Measurements from ENCODE around the gene SLITRK4.

GRCh38 chrX:143621276-143621675, 14.6 kb downstream of the SLITRK4 start:
- no peak for TF ChIP-seq CTCF (IDR thresholded peaks at IDR 0.05)
- TF ChIP-seq POLR2AphosphoS5 (IDR thresholded peaks at IDR 0.05): no peak
- TF ChIP-seq POLR2A (IDR thresholded peaks at IDR 0.05): no peak

Data from prostate gland (tissue), 2 donors.